NCI-H1417 treated with DMSO at 0.1 percent for 48 hours (cell line): Measurements from ENCODE around the gene CDCP1.

Experiments
- DNase-seq: peaks from one replicate; lab custom pipeline; 2025; lab: John Stamatoyannopoulos, UW

CDCP1 gene

DNA sequence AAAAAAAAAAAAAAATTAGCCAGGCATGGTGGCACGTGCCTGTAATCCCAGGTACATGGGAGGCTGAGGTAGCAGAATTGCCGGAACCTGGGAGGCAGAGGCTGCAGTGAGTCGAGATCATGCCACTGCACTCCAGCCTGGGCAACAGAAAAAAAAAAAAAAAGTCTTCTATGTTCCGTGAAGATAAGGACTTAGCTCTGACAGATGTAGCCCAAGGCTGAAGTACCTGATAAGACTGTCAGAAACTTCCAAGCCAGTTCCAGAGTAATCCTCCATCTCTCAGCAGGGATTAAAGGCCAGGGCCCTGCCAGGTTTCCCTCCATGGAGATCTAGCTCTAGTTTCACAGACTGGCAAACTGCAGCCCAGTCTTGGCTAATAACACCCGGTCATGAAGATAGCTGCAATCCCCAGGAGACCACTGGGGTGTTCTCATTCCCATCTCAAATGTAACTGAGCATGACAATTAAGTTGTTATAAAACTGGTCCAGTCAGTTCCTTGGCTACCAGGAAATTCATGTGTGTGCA, 8.5 kb downstream of the CDCP1 start:
- DNase-seq = no peak

DNA sequence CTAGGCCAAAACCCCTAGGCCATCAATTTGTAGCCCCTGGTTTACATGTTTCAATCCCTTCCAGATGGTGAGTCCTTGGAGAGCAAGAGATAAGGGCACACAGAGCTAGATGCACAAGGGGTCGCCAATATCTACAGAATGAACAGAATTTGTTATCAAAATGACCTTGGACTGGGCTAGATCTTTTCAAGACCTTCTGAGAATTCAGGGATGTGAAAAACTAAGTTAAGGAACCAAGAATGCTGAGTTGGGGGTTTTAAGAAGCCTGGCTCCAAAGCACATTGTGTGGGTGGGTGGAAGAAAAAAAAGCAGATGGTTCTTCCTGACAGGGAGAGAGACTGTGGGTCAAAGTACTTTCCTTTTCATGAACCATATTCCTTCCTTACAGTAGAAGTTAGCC, 10.2 kb downstream of the CDCP1 start:
- no peak for DNase-seq

DNA sequence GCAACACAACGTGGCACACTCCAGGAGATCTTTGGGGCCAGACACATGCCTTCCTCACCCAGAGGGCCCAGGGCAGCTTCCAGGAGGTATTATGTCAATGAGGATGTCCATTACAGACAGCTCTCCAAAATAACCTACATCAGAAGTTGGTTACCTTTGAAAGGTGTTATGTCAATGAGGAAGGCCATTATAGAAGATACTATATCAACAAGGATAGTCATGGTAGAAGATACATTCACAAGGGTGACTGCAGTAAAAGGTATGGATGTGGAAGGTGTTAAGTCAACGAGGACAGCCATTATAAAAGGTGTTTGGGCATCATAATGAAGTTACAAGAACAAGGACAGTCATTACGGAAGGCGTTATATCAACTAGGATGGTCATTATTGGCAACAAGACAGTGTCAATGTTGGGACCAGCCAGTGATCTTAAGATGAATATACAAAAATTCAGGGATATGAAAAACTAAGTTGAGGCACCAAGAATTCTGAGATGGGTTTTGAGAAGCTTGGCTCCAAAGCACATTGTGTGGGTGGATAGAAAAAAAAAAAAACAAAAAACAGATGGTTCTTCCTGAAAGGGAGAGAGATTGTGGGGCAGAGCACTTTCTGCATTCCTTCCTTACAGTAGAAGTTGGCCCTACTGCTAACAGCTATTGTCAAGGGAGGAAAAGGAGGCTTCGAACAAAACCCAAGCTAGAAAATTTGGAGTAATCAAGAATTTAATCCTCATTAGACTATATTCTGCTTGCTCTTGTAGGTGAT, 11.2 kb downstream of the CDCP1 start:
- DNase-seq = no peak

DNA sequence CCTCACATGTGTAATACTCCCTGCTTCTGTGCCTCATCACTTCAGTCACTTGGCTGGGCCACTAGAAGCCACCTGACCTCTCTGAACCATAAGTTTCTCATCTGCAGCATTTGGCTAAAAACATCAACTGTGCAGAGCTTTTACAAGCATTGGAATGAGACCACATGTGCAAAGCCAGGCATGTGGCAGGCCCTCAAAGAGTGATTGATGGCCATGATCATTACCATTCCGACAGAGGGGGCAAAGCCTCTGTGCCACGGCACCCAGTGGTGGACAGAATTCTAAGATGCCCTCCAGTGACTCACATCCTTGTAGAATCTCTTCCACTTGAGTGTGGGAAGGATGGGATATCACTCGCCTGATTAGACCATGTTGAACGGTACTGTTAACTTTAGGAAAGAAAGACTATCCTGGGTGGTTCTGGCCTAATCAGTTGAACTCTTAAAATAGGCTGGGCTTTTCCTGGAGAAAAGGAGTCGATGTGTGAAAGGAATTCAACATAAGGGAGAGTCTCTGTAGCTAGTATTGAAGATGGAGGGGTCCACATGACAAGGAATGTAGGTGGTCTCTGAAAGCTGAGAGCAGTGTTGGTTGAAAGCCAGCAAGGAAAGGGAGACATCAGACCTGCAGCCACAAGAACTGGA, 13.5 kb downstream of the CDCP1 start:
- no peak for DNase-seq

DNA sequence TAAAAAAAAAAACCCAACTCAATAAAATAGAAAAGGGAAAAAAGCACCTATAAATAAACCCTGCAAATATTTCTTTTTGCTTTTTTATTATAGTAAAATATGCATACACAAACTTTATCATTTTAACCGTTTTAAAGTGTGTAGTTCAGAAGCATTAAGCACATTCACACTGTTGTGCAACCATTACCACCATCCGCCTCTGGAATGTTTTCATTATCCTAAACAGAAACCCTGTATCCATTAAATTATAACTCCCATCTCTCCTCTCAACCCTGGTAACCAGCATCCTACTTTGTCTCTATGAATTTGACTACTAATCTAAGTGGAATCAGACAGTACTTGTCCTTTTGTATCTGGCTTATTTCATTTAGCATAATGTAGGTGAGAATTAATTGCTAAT, 15.0 kb downstream of the CDCP1 start:
- no peak for DNase-seq

DNA sequence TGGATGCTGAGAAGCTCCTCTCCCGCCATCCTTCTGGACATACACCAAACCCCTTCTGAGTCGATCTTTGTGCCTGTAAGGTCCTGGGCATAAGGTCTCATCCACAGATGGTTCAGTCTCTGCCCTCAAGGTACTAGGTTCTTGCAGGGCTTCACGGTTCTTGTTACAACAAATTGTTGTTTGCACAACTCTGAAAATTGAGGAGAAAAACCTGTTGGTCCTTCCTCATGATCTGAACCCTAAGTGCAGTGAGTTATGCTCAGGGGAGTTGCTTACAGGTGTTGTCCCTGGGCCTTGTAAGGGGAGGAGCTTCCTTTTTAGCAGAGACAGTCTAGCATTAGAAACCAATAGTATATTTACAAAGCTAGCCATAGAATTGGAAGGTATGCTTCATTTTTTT, 15.7 kb downstream of the CDCP1 start:
- no peak for DNase-seq

DNA sequence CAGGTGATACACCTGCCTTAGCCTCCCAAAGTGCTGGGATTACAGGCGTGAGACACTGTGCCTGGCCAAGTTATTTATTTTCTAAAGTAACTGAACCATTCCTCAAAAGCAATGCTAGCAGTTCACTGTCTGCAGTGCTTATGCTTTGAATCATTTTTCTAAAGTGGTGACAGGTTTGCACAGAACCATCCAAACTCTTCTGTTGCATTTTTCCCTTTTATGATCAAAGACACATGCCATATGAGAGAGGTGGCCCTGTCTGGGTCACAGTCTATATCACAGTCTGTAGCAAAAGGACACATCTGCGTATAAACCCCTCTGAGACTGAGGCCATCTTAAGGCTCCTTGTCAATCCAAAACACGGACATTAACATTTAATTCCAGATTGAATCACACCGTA, 17.2 kb downstream of the CDCP1 start:
- DNase-seq = no peak

DNA sequence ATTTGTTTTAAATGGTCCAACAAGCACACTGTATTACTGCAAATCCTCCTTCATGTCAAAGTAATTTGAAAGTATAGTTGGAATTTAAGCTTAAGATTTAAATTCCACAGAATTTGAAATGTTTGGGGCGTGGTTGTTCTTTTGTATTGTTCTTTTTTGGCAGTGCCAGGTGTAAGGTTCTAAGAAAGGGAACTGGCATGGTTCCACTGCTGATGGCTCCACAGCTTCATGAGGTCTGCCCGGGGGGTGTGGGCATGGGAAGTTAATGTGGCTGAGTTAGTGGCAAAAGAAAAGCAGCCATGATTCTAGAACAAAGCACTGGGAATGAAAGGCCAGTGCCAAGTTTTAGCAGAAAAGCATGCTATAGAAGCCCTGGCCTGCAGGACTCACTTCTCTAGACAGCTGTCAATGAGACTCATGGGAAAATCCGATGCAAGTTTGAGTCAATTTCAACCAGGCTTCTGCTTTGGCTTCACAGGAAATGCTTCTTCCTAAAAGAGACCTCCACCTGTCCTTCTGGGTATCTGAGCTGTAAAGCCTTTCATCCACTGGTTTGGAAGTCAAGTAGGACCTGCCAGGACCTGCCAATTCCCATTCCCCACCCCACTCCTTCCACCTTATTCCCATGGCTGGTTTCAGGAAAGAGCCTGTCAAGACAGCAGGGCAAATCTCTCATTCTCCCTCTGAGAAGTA, 18.9 kb downstream of the CDCP1 start:
- DNase-seq = no peak

DNA sequence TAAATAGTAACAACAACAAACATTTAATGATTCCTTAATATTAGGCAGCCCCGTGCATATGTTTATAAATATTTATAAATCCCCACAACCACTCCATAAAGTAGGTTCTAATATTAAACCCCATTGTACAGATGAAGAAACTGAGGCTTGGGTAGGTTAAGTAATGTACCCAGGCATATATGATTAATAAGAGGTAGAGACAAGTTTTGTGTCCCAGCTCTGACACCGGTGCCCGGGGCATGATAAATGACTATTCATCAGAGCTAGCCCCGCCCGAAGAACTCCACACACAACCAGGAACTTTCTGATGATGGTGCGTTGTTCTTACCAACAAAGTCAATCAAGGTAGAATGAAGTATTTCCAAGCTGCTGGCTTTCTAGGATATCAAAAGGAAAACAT, 19.4 kb downstream of the CDCP1 start:
- no peak for DNase-seq

DNA sequence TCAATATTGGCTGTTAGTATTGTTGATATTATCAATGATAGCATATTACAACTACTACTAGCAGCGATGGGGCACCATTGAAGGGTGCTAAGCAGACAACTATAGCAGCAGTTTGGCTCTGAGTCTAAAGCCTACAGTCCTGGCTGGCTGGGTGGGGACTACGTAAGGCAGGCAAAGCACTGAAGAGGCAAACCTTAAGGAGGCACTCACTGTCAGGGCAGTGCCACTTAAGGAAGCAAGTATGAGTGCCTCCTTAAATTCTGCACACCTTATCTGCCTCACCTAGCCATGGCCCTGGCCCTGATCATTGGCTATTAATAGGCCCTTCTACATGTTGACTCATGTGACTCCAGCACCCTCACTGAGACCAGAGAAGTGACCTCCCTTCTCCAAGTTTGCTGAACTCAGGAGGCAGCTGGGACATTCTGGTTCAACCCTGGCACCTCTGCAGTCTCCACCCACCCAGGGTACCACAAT, 20.6 kb downstream of the CDCP1 start:
- no peak for DNase-seq

DNA sequence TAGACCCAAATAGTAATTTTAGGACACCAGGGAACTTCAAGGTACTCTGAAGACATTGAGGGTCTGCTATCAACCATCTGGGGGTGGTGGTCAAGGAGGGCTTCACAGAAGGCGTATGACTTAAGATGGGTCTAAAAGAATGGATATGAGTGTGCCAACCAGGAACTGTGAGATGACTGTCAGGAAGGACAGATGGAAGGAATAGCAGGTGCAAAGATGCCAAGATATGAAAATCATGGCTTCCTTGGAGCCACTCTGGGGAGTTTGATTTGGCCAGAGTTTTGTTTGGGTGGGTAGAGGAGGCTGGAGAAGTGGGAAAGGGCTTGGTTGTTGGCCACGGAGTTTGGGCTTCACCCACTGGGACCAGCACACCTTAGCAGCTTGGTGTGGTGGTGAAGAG, 21.2 kb downstream of the CDCP1 start:
- DNase-seq = no peak

DNA sequence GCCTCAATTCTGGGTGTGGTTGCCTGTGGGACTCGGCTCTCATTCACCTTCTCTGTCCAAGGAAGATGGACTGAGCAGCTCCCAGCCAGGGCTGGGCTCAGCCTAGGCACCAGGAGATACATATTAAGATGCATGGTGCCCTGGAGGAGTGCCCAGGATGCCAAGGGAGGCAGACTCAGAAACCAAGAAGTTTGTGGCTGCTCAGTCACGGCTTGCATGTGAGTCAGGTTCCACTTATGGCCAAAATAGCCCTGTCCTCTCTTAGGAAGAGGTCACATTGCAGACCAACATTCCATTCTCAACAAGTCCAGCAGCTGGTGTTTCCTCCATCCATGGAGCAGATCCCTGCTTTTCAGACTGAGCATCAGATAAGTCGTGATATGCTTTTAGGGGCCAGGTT, 21.8 kb downstream of the CDCP1 start:
- no peak for DNase-seq

DNA sequence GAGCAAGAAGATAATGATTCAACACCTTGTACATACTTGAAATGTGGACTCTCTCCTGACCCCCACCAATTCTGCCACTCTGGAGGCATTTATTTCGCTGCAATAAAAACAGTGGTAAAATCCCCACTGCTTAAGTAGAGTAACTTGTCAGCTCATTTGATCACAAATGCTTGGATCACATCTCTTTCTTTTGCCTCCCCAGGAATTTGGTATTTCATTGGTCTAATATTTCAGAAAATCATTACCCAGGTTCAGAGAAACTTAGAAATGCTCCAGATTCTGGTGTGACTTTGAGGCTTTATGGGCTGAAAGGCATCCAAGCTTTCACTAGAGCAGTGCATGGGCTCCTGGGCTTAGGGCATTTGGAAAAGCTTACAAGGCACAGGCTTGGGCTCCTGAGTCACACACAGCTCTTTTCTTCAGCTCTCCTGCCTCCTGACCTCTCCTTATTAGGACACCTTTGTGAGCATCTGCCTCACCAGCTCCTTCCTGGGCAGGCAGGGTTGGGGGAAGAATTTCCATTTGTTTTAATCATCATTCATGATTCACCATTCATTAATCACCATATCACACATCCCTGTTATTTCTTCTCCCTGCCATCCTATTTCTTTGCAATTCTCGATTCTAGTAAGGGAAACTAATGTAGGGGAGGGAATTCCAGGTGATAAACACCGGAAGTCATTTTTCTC, 22.5 kb downstream of the CDCP1 start:
- no peak for DNase-seq

DNA sequence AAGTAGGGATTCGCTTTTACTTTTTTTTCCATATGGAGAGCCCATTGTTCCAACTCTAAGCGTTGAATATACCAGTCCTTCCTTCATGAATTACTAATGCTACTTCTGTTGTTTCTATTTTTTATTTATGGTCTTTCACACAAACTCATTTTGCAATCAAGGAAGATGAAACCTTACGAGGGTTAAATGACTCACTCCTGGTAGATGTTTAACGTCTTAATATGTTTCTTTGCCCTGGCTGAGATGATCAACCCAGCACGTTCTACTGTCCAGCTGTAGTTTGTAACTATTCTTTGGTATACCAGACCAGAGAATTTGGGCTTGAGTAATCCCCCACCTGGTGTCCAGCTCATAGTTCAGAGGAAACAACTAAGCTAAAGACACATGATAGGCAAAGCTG, 23.1 kb downstream of the CDCP1 start:
- DNase-seq = no peak

DNA sequence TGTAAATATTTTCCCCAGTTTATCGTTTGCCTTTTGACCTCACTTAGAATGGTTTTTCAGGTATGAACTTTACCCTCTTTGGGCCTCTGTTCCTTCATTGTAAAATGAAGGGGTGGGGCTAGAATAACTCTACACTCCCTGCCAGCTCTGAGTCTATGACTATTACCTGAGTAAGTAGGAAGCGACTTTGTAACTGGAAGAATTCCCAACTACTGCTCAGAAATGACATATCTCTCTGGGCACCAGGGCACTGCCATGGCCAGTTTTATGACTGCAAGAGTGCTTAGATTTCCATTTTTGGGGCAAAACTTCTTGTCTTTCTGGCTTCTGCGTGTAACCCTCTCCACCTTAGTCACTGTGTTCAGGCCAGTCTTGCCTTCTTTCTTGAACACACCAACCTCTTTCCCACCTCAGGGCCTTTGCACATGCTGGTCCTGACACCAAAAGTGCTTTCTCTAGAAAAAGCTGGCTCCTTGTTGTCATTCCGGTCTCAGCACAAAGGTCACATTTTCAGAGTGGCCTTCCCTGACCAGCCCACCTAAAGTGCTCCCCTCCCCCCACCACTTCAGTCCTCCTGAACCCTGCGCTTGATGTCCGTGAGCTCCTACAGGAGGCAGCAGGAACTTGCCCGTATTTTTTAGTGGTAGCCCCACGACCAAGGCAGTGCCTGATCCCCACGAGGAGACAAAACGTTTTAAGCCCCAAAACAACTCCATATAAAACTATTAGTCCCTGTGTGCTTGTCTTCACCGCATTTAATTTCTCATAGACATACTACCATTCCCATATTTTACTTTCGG, 25.6 kb downstream of the CDCP1 start:
- no peak for DNase-seq

DNA sequence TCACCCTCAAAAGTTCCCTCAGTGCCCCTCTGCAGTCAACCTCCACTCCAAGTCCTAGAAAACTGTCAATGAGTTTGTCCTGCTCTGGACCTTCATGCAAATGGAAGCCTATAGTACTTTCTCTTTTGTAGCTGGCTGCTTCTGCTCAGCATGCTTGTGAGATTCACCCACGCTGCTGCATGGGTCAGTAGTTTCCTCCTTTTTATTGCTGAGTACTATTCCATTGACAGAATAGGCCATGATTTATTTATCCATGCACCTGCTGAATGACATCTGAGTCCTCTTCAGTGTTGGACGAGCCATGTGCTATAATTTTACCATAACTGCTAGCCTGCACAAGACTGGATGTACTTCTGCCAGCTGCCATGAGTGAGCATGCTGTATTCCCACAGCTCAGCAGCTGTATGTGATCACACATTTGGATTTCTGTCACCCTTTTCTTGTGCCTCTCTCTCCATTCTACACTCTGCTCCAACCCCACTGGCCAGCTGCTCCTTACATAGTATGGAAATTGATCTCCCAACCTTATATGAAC, 26.3 kb downstream of the CDCP1 start:
- DNase-seq = no peak

DNA sequence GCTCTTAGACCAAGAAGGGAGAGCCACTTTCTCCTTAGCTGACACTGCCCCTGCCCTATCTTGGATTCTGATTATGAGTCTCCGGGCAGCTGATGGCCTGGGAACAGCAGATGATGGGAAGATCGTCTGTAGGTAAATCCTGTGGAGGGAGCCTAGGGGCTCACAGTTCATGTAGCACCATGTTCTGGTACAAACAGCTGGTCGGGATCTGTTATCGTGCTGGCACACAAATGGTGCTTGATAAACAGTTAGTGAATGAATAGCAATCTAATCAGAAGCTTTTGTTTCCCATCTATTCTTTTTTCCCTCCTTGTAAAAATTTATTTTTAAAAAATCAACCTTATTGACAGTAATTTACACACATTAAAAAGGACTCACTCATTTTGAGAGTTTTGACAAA, 26.8 kb downstream of the CDCP1 start:
- no peak for DNase-seq

DNA sequence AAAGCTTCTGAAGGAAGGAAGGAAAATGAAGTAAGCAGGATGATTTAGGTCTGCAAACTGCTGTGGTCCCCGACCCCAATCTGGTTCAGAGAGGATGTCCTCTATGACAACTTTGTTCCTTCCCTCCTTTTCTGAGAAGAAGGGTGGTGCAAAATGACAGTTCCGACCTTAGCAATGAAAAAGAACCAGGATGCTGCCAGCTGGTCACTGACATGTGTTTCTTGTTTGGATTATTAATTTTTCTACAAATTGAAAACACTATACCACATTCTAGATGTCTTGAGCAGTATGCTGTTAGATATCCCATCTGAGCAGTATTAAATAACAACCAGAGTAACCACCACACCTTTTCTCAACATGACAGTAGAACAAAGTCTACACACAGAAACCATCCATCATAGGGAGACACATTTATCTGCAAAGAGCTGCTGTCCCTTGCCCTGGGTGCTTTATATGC, 27.5 kb downstream of the CDCP1 start:
- DNase-seq = no peak

DNA sequence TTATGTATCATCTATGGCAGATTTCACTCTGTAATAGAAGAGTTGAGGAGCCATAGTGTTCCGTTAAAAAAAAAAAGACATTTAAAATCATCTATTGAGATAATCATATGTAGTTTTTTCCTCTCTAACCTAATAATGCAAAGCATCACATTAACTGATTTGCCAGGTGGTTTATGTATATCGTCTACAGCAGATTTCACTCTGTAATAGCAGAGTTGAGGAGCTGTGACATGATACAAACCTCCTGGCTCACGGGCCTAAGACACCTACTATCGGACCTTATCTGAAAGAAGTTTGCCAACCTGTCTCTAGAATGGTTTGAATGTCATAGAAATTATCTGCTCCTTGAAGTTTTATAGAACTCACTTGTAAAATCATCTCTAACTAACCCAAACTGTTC, 29.8 kb downstream of the CDCP1 start:
- DNase-seq = no peak

DNA sequence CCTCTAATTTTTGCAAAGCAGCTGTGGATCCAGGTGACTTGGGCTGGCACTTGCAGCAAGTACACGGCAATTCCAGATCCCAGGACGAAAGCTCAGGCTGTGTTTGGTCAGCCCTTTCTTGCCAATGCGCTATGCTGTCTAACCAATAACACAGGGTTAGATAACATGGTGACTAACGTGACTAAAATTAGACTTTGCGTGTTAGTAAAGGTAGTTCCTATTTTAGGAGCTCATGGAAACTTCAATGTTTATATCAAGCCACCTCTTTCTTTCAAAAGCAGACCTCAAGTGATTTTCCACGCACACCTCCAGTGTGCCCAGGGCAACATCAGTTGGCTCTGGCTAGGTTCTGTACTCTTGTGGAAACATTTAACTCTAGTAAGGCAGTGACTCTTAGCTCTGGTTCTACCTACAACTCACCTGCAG, 32.5 kb downstream of the CDCP1 start:
- DNase-seq = no peak

DNA sequence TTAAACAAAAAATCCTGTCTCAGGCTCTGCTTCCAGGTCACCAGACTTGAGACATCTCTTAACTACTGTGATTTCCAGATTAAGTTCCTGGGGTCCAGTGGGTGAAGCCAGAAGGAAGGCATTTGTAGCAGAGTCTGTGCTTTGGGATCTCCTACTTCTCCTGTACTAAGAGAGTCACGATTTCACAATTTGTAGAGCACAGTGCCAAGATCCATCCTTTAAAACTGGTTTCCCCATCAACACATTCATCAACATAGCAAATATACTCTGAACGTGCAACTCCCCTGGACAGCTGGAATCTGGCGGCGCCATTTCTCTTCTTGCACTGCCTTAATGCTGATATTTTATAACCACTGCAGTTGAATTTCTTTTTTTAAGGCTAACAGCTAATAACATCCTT, 33.2 kb downstream of the CDCP1 start:
- DNase-seq = no peak
